ENCODE data around the gene EPB41. TPM values are rescaled to one million over a fixed set of nuclear protein-coding genes. Genes with fewer than 3 reads are reported as not detected.

The EPB41 gene
- total RNA-seq, 6 donors from 2014 or later = 43.5 to 109 (median 51.9) TPM

- TF ChIP-seq POLR2A (IDR thresholded peaks at IDR 0.05) = no peak
- no peak for TF ChIP-seq EP300 (IDR thresholded peaks at IDR 0.05)
- peaks cover 0 to 22% (median 2%) of the 10 kb centered on the region in 4 donors for H3K36me3 ChIP-seq
- ATAC-seq (ENCODE audit: low FRiP score in 2 of 2) (no peak), DNase-seq (no peak)
- no peak overlapping the region for H3K4me3 ChIP-seq
- H3K9me3 ChIP-seq = no peaks in the 10 kb centered on the region
- H3K27ac ChIP-seq = no peak overlapping the region
- H3K27me3 ChIP-seq = no peaks in the 10 kb centered on the region
- 82% methylated on average over 8 of the region's 8 CpGs for WGBS, 2 donors
- H3K4me1 ChIP-seq = no peaks in the 10 kb centered on the region
Measured at GRCh38 chr1:29017975-29018712, 103.8 kb downstream of the EPB41 start.

DNA sequence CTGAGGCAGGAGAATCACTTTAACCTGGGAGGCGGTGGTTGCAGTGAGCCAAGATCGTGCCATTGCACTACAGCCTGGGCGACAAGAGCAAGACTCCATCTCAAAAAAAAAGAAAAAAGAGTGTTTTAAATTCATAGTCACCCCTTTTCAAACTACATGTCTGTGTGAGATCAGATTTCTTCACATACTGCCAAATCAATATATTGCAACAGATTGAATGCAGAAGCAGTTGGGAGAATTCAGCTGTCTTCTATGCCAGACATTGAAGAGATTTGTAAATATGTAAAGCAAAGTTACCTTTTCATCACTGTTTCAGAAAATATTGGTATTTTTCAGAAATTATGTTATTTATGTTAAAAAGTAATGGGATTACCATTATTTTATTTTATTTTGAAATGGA, 108.3 kb downstream of the EPB41 start:
- 100% methylated on average over 3 of the region's 3 CpGs for WGBS, 2 donors
- DNase-seq = no peak
- no peak overlapping the region for H3K27ac ChIP-seq
- no peaks in the 10 kb centered on the region for H3K4me1 ChIP-seq
- no peak overlapping the region for H3K4me3 ChIP-seq
- H3K36me3 ChIP-seq = peaks cover 0 to 8% (median 2%) of the 10 kb centered on the region in 4 donors
- H3K9me3 ChIP-seq = no peaks in the 10 kb centered on the region
- no peaks in the 10 kb centered on the region for H3K27me3 ChIP-seq
- no peak for TF ChIP-seq POLR2A (IDR thresholded peaks at IDR 0.05)
- no peak for TF ChIP-seq EP300 (IDR thresholded peaks at IDR 0.05)
- TF ChIP-seq POLR2AphosphoS5 (IDR thresholded peaks at IDR 0.05) = no peak
- TF ChIP-seq, protein P1, sequence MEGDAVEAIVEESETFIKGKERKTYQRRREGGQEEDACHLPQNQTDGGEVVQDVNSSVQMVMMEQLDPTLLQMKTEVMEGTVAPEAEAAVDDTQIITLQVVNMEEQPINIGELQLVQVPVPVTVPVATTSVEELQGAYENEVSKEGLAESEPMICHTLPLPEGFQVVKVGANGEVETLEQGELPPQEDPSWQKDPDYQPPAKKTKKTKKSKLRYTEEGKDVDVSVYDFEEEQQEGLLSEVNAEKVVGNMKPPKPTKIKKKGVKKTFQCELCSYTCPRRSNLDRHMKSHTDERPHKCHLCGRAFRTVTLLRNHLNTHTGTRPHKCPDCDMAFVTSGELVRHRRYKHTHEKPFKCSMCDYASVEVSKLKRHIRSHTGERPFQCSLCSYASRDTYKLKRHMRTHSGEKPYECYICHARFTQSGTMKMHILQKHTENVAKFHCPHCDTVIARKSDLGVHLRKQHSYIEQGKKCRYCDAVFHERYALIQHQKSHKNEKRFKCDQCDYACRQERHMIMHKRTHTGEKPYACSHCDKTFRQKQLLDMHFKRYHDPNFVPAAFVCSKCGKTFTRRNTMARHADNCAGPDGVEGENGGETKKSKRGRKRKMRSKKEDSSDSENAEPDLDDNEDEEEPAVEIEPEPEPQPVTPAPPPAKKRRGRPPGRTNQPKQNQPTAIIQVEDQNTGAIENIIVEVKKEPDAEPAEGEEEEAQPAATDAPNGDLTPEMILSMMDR (IDR thresholded peaks at IDR 0.05) = no peak
- ATAC-seq (ENCODE audit: low FRiP score in 2 of 2) = no peak

- Histone ChIP-seq H3K27ac (no peak overlapping the region), H3K4me1 (no peaks in the 10 kb centered on the region), H3K27me3 (no peaks in the 10 kb centered on the region), H3K4me3 (no peak overlapping the region), H3K36me3 (peaks cover 0 to 9% (median 2%) of the 10 kb centered on the region in 4 donors), H3K9me3 (no peaks in the 10 kb centered on the region)
- DNase-seq = no peak
- no peak for ATAC-seq (ENCODE audit: low FRiP score in 2 of 2)
- WGBS, 2 donors = 72 to 73% methylated on average over 4 of the region's 4 CpGs
- TF ChIP-seq POLR2AphosphoS5 (IDR thresholded peaks at IDR 0.05) = no peak
- no peak for TF ChIP-seq POLR2A (IDR thresholded peaks at IDR 0.05)
- TF ChIP-seq, protein P1 (IDR thresholded peaks at IDR 0.05) = no peak
- TF ChIP-seq EP300 (IDR thresholded peaks at IDR 0.05) = no peak
Measured at GRCh38 chr1:29029667-29030066, 115.3 kb downstream of the EPB41 start.

DNA sequence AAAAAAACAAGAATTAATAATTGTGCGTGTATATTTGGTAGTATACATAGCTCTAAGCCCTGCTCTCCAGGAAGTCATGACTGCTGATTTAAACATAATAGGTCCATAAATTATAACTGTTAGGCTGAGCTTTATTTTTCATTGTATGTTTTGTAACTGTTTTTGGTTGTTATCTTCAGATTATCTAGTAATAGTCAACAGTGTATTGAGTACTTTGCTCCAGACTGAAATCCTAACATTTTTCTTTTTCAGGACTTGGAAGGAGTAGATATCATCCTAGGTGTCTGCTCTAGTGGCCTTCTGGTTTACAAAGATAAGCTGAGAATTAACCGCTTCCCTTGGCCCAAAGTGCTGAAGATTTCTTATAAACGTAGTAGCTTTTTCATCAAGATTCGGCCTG, 118.5 kb downstream of the EPB41 start:
- WGBS, 2 donors = 63 to 66% methylated on average over 4 of the region's 4 CpGs
- H3K4me1 ChIP-seq = no peaks in the 10 kb centered on the region

GRCh38 chr1:29033829-29034466, 119.6 kb downstream of the EPB41 start:
- H3K4me3 ChIP-seq = no peak overlapping the region
- no peak for DNase-seq
- H3K27ac ChIP-seq = no peak overlapping the region
- H3K27me3 ChIP-seq = no peaks in the 10 kb centered on the region
- TF ChIP-seq POLR2AphosphoS5 (IDR thresholded peaks at IDR 0.05) = no peak
- TF ChIP-seq, protein P1 (IDR thresholded peaks at IDR 0.05) = peak; percentile 36 to 77 (median 59)
- 67 to 78% methylated on average over 1 of the region's 1 CpG for WGBS, 2 donors
- peaks cover 0 to 30% (median 7%) of the 10 kb centered on the region in 4 donors for H3K36me3 ChIP-seq
- no peak for ATAC-seq (ENCODE audit: low FRiP score in 2 of 2)
- no peaks in the 10 kb centered on the region for H3K4me1 ChIP-seq
- no peaks in the 10 kb centered on the region for H3K9me3 ChIP-seq

More for the DNA sequence above, 118.5 kb downstream of the EPB41 start:
- DNase-seq (no peak), ATAC-seq (ENCODE audit: low FRiP score in 2 of 2) (no peak)
- no peak overlapping the region for H3K4me3 ChIP-seq
- peaks cover 0 to 23% (median 7%) of the 10 kb centered on the region in 4 donors for H3K36me3 ChIP-seq
- H3K27ac ChIP-seq = no peak overlapping the region
- no peaks in the 10 kb centered on the region for H3K9me3 ChIP-seq
- TF ChIP-seq, protein P1 (IDR thresholded peaks at IDR 0.05) = no peak
- no peaks in the 10 kb centered on the region for H3K27me3 ChIP-seq
